ENCODE results near the gene TJP3.

DNA sequence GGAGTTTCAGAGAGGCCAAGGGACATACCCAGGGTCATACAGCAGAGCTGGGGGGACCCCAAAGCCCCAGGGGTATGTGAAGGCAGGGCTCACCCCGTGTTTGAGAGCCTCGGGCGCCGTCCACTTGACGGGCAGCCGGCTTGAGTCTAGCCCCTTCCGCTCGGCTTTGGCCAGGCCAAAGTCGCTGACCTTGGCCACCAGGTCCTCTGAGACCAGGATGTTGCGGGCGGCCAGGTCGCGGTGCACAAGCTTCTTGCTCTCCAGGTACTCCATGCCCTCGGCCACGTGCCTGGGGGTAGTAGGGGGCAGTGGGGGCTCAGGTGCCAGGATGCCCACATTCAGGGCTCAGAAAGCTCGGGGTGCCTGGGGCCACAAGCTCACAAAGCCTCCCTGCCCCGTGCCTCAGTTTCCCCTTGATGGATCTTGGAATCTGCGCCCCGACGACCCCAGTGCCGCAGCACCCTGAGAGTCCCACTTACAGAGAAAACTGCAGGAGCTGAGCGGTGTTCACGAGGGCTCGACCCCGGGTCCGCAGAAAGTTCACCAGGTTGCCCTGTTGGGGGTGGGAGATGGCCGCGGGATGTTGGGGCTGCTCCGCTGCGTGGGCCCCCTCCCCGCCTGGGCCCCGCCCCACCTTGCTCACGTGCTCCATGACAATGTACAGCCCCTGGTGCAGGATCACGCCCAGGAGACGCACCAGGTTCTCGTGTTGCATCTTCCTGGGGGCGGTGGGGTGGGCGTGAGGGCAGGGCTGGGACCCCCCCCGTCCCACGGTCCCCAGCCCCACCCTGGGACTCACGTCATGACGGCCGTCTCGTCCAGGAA lies 70.9 kb downstream of the TJP3 start:
- TF ChIP-seq EP300 (IDR thresholded peaks at IDR 0.05; ENCODE audit: borderline replicate concordance) (no peak), ZBTB7A (IDR thresholded peaks at IDR 0.05; ENCODE audit: low read depth) (no peak; the same call in 1 of the 2 replicates)
